ENCODE data around the gene GNAI2. TPM values are rescaled to one million over a fixed set of nuclear protein-coding genes. Genes with fewer than 3 reads are reported as not detected.
A peak's percentile ranks its signal among the peaks of the same experiment; 100 is the strongest.

GNAI2 gene
- total and polyA plus RNA-seq, 2 donors from 2014 or later = 141 to 245 TPM

DNA sequence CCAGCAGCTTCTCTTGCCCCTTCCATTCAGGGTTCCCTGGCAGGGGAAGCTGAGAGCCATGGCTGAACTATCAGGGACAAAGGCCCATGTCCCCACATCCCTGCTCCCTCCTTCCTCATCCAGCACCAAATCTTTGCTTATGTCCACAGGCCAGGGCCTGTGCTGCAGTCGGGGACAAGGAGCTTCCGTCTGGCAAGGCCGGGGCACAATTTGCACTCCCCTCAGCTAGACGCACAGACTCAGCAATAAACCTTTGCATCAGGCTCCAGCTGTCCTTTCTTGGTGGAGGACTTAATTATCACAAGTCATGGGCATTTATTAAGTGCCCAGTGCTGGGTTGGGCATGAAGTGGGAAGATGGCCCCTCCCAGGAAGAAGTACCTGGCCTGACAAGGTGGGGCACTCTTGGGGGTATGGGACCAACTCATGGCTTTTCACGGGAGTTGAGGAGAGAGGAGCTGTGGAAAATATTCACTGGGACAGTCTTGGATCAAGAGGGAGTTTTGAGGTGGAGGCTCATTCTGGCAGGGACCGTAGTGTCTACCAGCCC lies 39.7 kb upstream of the GNAI2 start:
- intact Hi-C loops (cut with DNase I) = no loop called here
- no peak overlapping the region for H3K4me3 ChIP-seq (ENCODE audit: low read length in 3 of 3)
- no peaks in the 10 kb centered on the region for H3K9me3 ChIP-seq (ENCODE audit: control insufficient read depth in 2 of 3, insufficient read depth in 1 of 3, low read length in 3 of 3)
- H3K27me3 ChIP-seq (ENCODE audit: control insufficient read depth, insufficient read depth, low read length) = peaks cover 14% of the 10 kb centered on the region
- H3K27ac ChIP-seq (ENCODE audit: low read depth in 2 of 2, low read length in 2 of 2) = no peak overlapping the region
- FAIRE-seq (no peak), DNase-seq (no peak)
- peaks cover 0 to 8% (median 0%) of the 10 kb centered on the region in 3 donors for H3K4me1 ChIP-seq (ENCODE audit: control insufficient read depth in 2 of 3, insufficient read depth in 2 of 3, low read depth in 1 of 3, low read length in 3 of 3)
- no peaks in the 10 kb centered on the region for H3K36me3 ChIP-seq (ENCODE audit: control insufficient read depth in 2 of 3, insufficient read depth in 3 of 3, low read length in 3 of 3)
- TF ChIP-seq, protein P1, sequence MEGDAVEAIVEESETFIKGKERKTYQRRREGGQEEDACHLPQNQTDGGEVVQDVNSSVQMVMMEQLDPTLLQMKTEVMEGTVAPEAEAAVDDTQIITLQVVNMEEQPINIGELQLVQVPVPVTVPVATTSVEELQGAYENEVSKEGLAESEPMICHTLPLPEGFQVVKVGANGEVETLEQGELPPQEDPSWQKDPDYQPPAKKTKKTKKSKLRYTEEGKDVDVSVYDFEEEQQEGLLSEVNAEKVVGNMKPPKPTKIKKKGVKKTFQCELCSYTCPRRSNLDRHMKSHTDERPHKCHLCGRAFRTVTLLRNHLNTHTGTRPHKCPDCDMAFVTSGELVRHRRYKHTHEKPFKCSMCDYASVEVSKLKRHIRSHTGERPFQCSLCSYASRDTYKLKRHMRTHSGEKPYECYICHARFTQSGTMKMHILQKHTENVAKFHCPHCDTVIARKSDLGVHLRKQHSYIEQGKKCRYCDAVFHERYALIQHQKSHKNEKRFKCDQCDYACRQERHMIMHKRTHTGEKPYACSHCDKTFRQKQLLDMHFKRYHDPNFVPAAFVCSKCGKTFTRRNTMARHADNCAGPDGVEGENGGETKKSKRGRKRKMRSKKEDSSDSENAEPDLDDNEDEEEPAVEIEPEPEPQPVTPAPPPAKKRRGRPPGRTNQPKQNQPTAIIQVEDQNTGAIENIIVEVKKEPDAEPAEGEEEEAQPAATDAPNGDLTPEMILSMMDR (IDR thresholded peaks at IDR 0.05; ENCODE audit: borderline replicate concordance, extremely low read depth, insufficient read depth) = no peak
- H3K9ac ChIP-seq (ENCODE audit: low read length in 3 of 3) = no peak overlapping the region

DNA sequence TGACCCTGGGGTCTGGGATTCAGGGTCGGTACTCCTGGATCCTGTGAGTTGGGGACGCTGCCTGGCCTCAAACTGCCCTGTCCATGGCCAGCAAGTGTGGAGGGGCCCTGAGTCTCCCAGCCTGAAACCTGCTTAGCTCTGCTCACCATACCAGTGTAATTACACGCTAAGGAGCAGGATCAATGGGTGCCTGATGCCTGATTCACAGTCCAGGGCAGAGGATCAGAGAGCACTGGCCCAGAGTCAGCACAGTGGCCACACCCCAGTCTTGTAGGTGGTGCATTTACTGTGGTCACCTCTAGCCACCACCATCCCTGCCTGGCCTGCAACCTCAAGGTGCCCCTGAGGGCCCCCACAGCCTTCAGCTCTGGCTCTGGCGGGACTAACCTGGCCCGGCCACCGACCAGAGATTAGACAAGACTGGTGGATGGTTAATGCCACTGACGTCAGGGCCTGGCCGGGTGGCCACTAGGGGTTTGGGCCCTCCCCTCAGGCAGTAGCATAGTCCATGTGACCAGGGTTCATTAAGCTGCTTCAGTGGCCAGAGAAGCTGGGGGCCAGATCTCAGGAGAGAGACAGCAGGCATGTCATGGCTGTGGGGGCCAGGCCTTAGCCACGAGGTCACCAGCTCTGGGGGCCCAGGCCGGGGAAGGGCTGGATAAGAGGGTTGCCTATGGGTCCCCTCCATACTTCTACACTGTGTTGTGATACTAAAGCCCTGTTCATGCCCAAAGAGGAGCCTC lies 34.3 kb upstream of the GNAI2 start:
- peaks cover 0 to 20% (median 0%) of the 10 kb centered on the region in 3 donors for H3K4me1 ChIP-seq (ENCODE audit: control insufficient read depth in 2 of 3, insufficient read depth in 2 of 3, low read depth in 1 of 3, low read length in 3 of 3)
- no peaks in the 10 kb centered on the region for H3K36me3 ChIP-seq (ENCODE audit: control insufficient read depth in 2 of 3, insufficient read depth in 3 of 3, low read length in 3 of 3)
- no peak for DNase-seq
- FAIRE-seq = no peak
- no peak overlapping the region for H3K9ac ChIP-seq (ENCODE audit: low read length in 3 of 3)
- H3K27me3 ChIP-seq (ENCODE audit: control insufficient read depth, insufficient read depth, low read length) = no peaks in the 10 kb centered on the region
- H3K4me3 ChIP-seq (ENCODE audit: low read length in 3 of 3) = no peak overlapping the region
- H3K9me3 ChIP-seq (ENCODE audit: control insufficient read depth in 2 of 3, insufficient read depth in 1 of 3, low read length in 3 of 3) = no peaks in the 10 kb centered on the region
- TF ChIP-seq, protein P1 (IDR thresholded peaks at IDR 0.05; ENCODE audit: borderline replicate concordance, extremely low read depth, insufficient read depth) = no peak
- no peak overlapping the region for H3K27ac ChIP-seq (ENCODE audit: low read depth in 2 of 2, low read length in 2 of 2)
- intact Hi-C loops (cut with DNase I) = no loop called here

DNA sequence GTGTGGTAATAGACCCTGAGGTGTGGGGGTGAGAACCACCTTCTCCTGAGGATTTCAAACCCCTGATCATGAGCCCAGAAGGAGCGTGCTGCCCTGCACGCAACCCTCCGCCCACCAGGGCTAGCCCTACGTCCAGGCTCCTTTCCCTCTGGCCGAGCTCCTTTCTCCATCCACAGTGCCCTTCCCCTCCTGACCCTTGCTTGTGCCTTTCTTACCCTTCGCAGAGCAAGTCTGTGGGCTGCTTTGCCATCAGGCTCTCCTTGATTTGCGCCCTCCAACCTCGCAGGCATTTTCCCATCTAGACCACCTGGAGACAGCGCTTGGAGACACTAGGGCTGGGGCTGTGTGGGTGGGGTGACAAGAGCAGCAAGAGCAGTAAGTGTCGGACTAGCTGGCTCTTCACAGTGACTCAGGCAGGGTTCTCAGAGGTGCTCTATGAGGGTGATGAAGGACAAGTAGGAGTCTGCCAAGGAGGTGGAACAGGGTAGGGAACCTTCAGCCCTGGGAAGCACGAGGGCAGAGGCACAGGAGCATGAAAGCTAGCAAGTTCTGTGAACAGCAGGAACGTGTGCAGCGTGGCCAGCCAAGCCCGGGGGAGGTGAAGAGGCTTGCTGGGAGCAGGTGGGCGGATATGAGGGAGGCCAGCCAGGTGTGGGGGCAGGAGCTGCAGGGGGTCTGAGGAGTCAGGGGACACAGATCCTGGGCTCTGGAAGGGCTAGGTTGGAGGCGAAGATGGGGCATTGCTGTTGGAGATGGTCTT lies 33.5 kb upstream of the GNAI2 start:
- H3K27me3 ChIP-seq (ENCODE audit: control insufficient read depth, insufficient read depth, low read length) = no peaks in the 10 kb centered on the region

More for the DNA sequence above, 33.5 kb upstream of the GNAI2 start:
- H3K4me3 ChIP-seq (ENCODE audit: low read length in 3 of 3) = no peak overlapping the region
- FAIRE-seq (no peak), DNase-seq (no peak)
- H3K27ac ChIP-seq (ENCODE audit: low read depth in 2 of 2, low read length in 2 of 2) = peak overlapping the region in 1 of 2 donors; percentile 11
- H3K9me3 ChIP-seq (ENCODE audit: control insufficient read depth in 2 of 3, insufficient read depth in 1 of 3, low read length in 3 of 3) = no peaks in the 10 kb centered on the region
- TF ChIP-seq, protein P1 (IDR thresholded peaks at IDR 0.05; ENCODE audit: borderline replicate concordance, extremely low read depth, insufficient read depth) = no peak
- H3K36me3 ChIP-seq (ENCODE audit: control insufficient read depth in 2 of 3, insufficient read depth in 3 of 3, low read length in 3 of 3) = no peaks in the 10 kb centered on the region
- intact Hi-C loops (cut with DNase I) = no loop called here
- no peak overlapping the region for H3K9ac ChIP-seq (ENCODE audit: low read length in 3 of 3)
- H3K4me1 ChIP-seq (ENCODE audit: control insufficient read depth in 2 of 3, insufficient read depth in 2 of 3, low read depth in 1 of 3, low read length in 3 of 3) = peaks cover 0 to 20% (median 0%) of the 10 kb centered on the region in 3 donors

All from kidney (tissue), 14 donors.